Measurements from ENCODE around the gene PLPP3.
"Not testable (repeated sequence)": the region's sequence is repeated elsewhere in the genome, so short reads cannot be mapped to it uniquely, and the experiment has no call there.

The PLPP3 gene

DNA sequence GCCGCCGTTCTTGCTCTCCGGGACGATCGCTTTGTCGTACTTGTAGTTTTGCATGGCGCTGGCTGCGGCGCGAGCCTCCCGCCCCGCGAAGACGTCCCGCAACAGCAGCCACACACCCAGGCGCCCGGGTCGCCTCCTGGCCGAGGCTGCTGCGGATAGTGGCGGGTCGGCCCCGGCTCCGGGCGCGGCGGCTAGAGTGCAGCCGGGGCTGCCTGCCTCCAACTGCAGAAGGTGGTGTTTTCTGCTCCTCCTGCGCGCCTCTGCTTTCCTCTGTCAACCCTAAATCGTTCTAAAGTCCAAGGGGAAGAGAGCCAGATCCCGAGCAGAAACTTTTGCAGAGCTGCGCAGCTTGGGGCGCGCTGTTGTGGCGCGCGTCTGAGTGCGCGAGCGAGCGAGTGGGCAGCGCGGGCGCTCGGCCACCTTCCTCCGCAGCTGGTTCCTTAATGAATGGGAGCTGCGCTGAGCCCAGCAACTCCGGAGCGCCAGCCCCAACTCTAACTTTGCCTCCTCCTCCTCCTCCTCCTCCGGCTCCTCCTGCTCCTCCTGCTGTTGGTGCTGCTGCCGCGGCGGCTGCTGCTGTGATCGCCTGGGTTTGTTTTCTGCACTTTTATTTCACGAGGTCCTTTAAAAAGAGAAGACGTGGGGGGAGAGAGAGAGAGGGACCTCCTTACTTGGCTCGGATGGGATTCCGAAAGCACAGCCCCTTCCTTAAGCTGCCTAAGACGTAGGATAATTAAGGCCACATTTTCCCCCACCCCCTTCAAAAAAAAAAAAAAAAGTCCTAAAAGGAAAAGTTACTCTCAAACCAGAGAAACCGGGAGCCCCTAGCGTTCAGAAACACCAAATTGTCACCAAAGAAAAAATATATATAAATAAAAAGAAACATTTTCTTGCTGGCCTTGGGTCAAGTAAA is at the start of gene PLPP3:
Gene PLPP3, minus strand, starts transcription at position 601 of the 913 bp plus-strand sequence. Its CDS starts 547 bp downstream, at position 54.
- no peak for DNase-seq

DNA sequence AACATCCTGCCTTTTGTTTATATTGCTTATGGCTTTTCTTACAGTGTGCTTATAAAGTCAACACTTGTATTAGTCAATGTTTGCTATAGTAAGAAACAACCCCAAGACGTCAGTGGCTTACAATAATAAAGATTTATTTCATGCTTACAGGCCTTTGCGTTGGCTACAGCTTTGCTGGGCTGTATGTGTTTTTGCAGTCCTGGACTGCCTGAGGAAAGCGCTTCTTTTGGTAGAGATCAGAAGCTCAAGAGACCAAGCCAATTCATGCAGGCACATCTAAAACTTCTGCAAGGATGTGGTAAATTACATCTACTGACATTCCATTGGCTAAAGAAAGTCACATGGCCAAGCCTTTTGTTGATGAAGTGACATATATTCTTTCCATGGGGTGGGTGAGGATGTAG is 48.3 kb upstream of the PLPP3 start:
- DNase-seq = no peak

DNA sequence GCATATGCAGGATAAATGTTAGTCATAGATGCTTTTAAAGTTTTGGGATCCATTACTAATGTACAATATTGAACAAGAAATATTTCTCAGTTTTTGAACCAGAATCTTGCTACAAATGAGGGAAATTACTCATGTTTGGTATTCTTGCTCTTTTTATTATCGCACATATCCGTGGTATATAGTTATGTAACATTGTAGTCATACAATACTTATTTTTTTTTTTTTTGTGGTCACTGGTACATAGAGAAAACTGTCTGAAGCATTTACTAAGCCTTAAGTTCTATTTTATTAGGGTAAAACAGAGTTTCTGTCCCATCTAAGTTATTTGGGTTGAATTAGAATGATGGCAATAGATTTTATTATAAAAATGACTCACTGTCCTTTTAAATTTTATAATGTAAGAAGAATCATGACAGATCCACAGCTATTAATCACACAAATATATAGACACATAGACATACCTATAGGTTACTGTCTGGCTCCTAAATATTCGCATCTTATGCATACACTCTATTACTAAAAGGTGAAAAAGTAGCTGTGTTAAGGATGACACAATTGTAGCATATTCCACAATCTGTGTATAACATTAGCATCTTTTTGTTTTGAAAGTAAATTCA is 47.8 kb upstream of the PLPP3 start:
- no peak for DNase-seq

DNA sequence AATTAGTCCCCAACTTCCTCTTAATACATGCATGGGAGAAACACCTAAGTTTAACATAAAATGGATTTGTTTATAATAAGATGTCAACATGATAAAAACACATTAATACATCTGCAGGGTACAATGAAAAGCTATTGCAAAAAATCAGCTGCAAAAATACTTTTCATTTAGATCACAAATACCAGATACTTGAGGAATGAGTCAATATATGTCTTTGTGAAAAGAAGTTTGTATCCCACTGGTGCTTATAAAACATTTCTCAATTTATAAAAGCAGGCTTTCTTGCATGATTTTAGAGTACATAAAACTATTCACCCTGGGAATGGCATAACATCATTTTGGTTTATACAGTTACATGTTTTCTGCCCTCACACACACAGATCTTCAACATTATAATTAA is 47.2 kb upstream of the PLPP3 start:
- no peak for DNase-seq

DNA sequence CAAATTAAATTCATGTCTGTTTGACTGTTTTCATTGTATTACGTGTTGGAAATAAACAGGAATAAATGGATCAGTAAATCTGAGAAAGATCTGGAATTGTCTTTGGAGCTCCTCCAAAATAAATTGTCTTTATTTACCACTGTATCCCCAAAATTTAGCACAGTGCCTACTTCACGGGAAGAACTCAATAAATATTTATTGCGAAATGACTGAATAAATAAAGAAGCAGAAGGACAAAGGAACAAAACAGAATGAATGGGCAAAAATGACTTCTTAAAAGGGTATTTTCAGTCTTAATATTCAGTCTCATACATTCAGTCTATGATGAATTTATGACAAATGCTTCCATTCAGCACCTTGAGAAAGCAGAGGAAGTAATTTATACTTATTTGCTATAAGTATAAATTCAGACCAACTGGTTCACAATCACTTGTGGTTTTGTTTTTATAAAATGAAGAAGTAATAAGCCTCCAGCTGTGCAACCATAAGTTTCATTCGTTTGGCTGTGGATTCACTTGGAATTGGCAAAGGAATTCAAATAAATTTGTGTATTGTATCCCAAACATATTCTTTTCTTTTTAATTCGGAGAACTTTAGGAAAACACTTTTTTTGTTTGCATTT is 46.6 kb upstream of the PLPP3 start:
- DNase-seq = no peak

DNA sequence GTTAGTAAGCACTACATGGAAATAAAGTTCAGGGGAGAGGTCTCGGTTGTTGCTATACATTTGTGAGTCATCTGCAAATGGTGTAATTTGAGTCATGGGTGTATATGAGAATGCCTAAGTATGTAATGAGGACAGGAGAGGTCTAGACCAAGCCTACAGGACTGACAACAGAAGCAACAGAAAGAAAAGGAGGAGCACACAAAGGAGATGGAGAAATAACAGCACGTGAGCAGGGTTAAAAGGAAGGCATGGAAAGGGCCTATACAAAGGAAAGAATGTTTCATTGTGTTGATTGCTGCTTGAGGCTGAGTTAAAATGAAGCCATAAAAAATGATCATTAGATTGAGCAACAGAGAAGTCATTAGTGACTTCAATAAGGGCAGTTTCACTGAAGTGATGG is 37.8 kb upstream of the PLPP3 start:
- DNase-seq = no peak

DNA sequence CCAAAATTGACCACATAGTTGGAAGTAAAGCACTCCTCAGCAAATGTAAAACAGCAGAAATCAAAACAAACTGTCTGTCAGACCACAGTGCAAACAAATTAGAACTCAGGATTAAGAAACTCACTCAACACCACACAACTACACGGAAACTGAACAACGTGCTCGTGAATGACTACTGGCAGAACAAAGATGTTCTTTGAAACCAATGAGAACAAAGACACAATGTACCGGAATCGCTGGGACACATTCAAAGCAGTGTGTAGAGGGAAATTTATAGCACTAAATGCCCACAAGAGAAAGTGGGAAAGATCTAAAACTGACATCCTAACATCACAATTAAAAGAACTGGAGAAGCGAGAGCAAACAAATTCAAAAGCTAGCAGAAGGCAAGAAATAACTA is 31.4 kb upstream of the PLPP3 start:
- DNase-seq = not testable (repeated sequence)

DNA sequence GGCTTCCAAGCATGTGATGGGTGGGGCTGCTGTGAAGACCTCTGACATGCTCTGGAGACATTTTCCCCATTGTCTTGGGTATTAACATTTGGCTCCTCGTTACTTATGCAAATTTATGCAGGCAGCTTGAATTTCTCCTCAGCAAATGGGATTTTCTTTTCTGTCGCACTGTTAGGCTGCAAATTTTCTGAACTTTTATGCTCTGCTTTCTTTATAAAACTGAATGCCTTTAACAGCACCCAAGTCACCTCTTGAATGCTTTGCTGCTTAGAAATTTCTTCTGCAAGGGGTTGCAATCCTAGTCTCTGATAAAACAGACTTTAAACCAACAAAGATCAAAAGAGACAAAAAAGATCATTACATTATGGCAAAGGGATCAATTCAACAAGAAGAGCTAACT is 30.7 kb upstream of the PLPP3 start:
- not testable (repeated sequence) for DNase-seq

GRCh38 chr1:56595397-56596191 is 16.2 kb upstream of the PLPP3 start:
- DNase-seq = not testable (repeated sequence)

DNA sequence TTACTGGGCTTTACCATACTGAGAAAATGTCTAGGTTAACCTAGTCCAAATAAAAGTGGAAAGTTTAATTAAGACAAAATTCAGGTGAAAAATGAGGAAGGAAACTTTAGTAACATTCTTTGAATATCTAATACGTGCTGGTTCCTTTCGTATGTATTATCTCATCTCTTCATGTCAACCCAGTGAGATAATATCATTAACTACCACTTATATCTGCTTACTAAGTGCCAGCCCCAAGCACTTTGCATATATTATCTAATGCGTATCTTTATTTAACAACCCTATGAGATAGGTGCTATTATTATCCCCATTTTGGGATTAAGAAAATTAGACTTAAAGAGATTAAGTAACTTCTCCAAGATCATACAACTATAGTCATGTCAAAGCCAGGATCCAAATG is 12.5 kb upstream of the PLPP3 start:
- DNase-seq = no peak

- DNase-seq = no peak
Measured at GRCh38 chr1:56590520-56591011, 11.2 kb upstream of the PLPP3 start.

GRCh38 chr1:56589369-56589768 is 10.0 kb upstream of the PLPP3 start:
- no peak for DNase-seq

DNA sequence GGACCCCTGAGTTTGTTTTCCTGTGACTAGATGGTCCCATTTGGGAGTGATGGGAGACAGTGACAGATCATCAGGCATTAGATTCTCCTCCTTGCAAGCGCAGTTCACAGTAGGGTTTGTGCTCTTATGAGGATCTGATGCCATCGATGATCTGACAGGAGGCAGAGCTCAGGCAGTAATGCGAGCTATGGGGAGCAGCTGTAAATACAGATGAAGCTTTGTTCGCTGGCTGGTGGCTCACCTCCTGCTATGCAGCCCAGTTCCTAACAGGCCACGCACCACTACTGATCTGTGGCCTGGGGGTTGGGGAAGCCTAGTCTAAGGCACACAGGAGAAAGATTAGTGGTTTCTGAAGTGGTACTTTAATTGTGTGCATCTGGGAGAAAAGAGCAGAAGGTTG is 7.1 kb upstream of the PLPP3 start:
- no peak for DNase-seq

DNA sequence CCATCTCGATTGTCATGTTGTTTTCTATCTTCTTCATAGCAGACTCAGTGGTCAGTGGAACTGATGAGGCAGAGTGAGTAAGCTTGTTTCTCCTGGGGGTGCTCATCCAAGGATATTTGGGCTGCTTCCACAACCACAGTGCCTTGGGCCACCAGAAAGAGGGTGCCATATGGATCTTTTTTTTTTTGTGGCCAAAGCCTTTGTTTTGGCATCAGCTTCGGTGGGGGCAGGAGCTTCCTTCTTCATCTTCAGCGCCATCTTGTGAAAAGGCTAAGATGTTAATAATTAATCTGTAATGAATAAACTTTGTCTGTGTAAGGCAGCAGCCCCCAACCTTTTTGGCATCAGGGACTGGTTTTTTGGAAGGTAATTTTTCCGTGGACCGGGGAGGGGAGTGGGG is 6.6 kb upstream of the PLPP3 start:
- no peak for DNase-seq

GRCh38 chr1:56584910-56585528 is 5.7 kb upstream of the PLPP3 start:
- no peak for DNase-seq

GRCh38 chr1:56583957-56584468 is 4.7 kb upstream of the PLPP3 start:
- no peak for DNase-seq

GRCh38 chr1:56580771-56581170 is 1.4 kb upstream of the PLPP3 start:
- no peak for DNase-seq

GRCh38 chr1:56578138-56578962 is 1.0 kb downstream of the PLPP3 start:
- DNase-seq = no peak

- DNase-seq = no peak
Measured at GRCh38 chr1:56577406-56578137, 1.8 kb downstream of the PLPP3 start.

- no peak for DNase-seq
Measured at GRCh38 chr1:56576880-56577405, 2.4 kb downstream of the PLPP3 start.
